Epidermal melanocyte (primary cell): Measurements from ENCODE around the gene APOBR.
"Not testable (repeated sequence)": the region's sequence is repeated elsewhere in the genome, so short reads cannot be mapped to it uniquely, and the experiment has no call there.

Experiments
- DNase-seq: peaks from one replicate; pipeline ENCODE4 v3.0.0; 2011; ENCODE audit warnings: low spot score; ENCODE audit not compliant: insufficient read length

APOBR gene

GRCh38 chr16:28526201-28527099 lies 32.0 kb downstream of the APOBR start:
- no peak for DNase-seq

GRCh38 chr16:28527100-28527785 lies 32.8 kb downstream of the APOBR start:
- not testable (repeated sequence) for DNase-seq

GRCh38 chr16:28527985-28528384 lies 33.5 kb downstream of the APOBR start:
- DNase-seq: no peak

- DNase-seq: no peak
Observed at GRCh38 chr16:28528463-28528867, 34.0 kb downstream of the APOBR start.

GRCh38 chr16:28529124-28529523 lies 34.7 kb downstream of the APOBR start:
- DNase-seq: no peak

- DNase-seq: no peak
Observed at GRCh38 chr16:28531777-28532744, 37.6 kb downstream of the APOBR start.

GRCh38 chr16:28532940-28533647 lies 38.7 kb downstream of the APOBR start:
- DNase-seq: no peak

GRCh38 chr16:28534542-28535373 lies 40.3 kb downstream of the APOBR start:
- no peak for DNase-seq

GRCh38 chr16:28537076-28537475 lies 42.6 kb downstream of the APOBR start:
- DNase-seq: no peak

- DNase-seq: no peak
Observed at GRCh38 chr16:28537964-28538732, 43.7 kb downstream of the APOBR start.

GRCh38 chr16:28538733-28539596 lies 44.5 kb downstream of the APOBR start, which contains the start of gene NUPR1:
TSS of gene NUPR1 (minus strand) at chr16:28538974. CDS start at chr16:28538907, 67 bp downstream.
- DNase-seq: peak; percentile 87

GRCh38 chr16:28540346-28540745 lies 45.9 kb downstream of the APOBR start:
- no peak for DNase-seq

GRCh38 chr16:28542646-28543045 lies 48.2 kb downstream of the APOBR start:
- no peak for DNase-seq

- DNase-seq: no peak
Observed at GRCh38 chr16:28543072-28543471, 48.6 kb downstream of the APOBR start.

GRCh38 chr16:28544998-28545397 lies 50.6 kb downstream of the APOBR start:
- no peak for DNase-seq

GRCh38 chr16:28545964-28546363 lies 51.5 kb downstream of the APOBR start:
- DNase-seq: not testable (repeated sequence)

GRCh38 chr16:28546626-28547025 lies 52.2 kb downstream of the APOBR start:
- no peak for DNase-seq

GRCh38 chr16:28548306-28548802 lies 53.9 kb downstream of the APOBR start:
- DNase-seq: no peak
